HG03135 (cell line): Measurements from ENCODE around the gene SYT15B.
"Not testable (repeated sequence)": the region's sequence is repeated elsewhere in the genome, so short reads cannot be mapped to it uniquely, and the experiment has no call there.

ENCODE experiments used
- ATAC-seq: cut with Tn5 transposase; IDR thresholded peaks from one replicate; pipeline ENCODE4 v1.9.1; 2021; ENCODE audit warnings: mild to moderate bottlenecking, moderate library complexity; ENCODE audit not compliant: unreplicated experiment

The SYT15B gene

GRCh38 chr10:47730911-47731310 lies 32.5 kb downstream of the SYT15B start:
- not testable (repeated sequence) for ATAC-seq

DNA sequence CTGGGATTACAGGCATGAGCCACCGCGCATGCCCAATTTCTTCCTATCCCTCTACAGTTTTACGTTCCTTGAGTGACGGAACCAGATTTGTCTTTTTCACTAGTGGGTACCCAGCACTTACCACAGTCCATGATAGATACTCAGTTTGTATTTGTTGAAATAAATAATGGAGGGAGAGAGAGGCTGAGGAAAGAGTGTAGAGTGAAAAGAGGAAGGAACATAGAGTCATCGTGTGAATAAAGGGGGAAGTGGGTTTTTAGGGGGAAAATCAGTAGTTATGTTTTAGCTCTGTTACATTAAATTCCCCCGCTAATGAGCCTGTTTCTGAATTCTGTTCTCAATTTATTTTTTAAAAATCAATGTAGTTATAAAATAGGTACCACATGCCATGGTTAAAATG lies 37.7 kb downstream of the SYT15B start:
- ATAC-seq, result not testable (repeated sequence)

GRCh38 chr10:47725047-47725446 lies 38.3 kb downstream of the SYT15B start:
- not testable (repeated sequence) for ATAC-seq

DNA sequence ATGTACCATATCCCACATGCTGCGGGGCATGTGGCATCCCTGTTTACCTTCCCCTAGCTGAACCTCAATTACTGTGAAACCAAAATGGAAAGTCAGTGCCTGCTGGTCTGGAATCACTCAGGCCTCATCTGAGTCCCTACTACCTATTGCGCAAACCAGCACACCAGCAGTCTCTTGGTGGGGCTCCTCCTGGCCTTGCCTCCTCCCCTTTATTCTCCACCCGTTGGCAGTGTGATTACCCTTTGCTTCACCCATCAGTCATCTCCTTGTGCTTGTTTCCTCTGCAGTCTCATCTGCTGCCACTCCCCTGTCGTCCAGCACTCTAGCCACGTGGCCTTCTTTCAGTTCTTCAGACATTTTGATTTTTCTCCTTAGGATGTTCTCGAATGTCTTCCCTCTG lies 39.3 kb downstream of the SYT15B start:
- not testable (repeated sequence) for ATAC-seq

DNA sequence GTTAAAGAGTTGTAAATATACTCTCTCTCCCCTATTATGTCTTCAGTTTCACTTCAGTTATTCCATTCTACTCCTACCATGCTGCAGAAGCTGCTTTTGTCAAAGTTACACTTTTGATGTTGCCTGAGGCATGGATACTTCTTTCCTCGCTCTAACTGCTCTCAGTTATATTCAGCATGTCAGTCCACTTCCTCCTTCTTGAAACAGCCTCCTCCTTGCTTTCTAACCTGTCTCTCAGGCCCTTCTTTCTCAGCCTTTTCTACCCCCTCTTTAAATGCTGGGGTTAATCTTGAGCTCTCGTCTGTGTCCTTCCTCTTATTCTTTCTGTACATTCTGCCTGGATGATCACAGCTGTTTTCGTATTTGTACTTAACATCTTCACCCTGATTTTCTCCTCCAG lies 40.0 kb downstream of the SYT15B start:
- ATAC-seq, result not testable (repeated sequence)

GRCh38 chr10:47717011-47717769 lies 46.2 kb downstream of the SYT15B start:
- ATAC-seq, result not testable (repeated sequence)
